ENCODE results near the gene ETHE1.
A peak's percentile ranks its signal among the peaks of the same experiment; 100 is the strongest.

Gene ETHE1

DNA sequence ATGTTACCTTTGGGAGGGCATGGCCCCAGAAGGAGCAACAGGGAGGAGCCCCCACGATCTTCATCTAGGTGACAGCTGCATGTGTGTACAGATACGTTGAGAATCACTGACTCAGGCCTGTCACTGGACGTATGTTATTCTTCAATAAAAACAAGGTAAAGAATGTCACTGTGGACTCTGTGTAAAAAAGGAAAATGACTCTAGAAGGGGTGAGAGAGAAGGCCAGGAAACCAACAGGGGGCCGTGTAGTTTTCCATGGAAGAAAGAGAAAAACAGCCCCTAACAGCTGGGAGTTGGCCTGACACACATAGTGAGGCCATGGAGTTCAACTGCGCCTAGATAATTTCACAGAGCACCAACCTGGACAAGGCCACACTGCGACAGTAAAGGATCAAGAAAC is 59.7 kb downstream of the ETHE1 start:
- no peak for DNase-seq (ENCODE audit: insufficient read length, low spot score)
- no peak for FAIRE-seq

DNA sequence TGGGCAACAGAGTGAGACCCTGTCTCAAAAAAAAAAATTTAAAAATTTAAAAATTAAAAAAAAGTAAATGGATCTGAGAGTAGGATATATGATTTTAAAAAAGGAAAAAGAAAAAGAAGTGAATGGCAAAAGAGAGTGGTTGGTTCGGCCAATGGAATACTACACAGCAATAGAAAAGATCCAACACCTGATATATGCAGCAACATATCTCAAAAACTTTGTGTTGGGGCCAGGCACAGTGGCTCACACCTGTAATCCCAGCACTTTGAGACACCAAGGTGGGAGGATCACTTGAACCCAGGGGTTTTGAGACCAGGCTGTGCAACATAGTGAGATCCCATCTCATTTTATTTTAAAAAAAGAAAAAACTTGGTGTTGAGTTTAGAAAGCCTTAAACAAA is 60.2 kb downstream of the ETHE1 start:
- no peak for FAIRE-seq
- no peak for DNase-seq (ENCODE audit: insufficient read length, low spot score)

DNA sequence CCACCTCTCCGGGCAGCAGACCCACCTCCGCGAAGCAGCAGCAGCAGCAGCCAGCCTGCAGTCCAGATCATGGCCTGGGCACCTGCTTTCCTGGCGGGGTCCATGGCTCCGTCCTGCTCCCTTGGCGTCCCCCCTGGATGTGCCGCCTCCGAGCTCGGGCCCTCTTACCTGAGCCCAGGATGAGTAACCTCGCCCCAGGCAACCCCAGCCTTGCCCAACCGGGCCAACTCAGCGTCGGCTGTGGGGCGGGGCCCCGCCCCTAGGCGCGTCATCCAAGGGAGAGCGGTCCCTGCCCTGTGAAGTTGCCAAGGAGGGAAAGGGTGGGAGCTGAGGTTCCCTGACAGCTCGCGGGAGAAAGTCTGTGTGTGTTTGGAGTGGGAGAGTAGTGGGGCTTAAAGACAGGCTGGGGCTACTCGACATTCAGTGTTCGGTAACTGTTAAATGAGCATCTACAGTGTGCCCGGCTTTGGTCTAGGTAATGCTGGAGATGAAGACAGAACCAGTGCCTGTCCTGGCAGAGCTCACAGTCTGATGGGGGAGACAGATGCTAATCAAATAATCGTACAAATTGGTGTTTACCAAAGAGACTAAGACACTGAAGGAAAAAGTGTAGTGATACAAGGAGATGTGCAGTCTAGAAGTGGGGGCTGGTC is 61.4 kb downstream of the ETHE1 start, which contains the start of gene LYPD3:
Gene LYPD3, minus strand, starts transcription at position 141 of the 653 bp plus-strand sequence. Its CDS starts 37 bp downstream, at position 104.
- no peak for FAIRE-seq
- no peak for DNase-seq (ENCODE audit: insufficient read length, low spot score)

DNA sequence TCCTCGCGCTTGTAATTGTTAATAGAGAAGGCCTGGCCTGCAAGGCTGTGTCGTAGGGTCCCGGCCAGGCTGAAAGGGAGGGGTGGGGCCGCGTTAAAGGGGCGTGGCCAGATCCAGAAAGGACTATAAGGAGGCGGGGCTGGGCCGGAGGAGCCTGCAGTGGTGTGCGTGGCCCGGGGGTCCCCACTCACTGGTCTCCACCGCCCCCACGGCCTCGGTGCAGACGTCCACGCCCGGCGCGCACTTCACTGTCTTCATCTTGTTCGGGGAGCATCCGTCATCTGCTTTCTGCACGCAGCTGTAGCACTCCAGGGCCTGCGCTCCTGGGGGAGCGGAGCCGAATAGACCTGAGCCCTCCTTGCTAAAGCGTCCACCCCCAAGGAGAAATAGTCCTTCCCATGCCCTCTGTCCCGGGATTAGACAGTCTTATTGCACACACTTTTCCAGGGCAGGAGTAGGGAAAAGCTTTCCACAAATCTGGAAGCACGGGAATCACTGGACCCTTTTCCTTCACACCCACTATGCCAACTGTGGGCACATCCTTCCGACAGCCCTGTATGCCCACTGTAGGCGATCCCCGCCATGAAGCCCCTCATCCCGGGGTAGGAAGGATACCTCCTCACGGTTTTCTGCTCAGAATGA is 62.7 kb downstream of the ETHE1 start:
- FAIRE-seq, result no peak
- DNase-seq (ENCODE audit: insufficient read length, low spot score), result peak; percentile 57

DNA sequence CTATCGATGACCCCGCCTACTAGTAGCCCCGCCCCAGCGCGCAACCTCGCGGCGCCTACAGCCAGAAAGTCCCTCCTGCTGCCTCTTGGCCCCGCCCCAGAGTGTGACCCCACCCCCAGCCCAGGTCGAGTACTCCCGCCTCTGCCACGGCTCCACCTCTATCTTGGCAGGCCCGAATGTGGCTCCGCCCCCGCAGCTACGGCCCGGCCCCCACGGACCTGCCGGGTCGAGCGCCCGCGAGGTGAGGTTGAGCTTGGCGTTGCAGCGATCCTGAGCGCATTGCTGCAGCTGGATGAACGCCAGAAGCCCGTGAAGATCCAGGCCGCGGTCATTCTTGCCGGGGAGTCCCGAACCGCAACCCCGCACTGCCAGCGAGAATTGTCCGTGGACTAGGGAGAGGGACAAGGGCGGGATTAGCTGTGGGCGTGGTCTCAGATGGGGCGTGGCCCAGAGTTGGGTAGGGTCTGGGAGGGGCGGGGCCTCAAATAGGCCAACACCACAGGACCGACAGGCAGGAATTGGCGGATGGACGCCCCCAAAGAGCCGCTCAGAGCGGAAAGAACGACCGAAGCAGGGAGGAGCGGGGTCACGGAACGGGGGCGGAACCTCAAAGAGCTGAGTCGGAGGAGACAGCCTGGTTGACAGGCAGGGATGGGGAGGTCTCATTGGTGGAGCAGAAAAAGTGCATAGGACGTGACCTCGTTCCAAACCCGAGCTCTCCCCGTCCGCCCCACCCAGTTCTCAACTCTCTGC is 63.4 kb downstream of the ETHE1 start:
- peak; percentile 94 for FAIRE-seq

DNA sequence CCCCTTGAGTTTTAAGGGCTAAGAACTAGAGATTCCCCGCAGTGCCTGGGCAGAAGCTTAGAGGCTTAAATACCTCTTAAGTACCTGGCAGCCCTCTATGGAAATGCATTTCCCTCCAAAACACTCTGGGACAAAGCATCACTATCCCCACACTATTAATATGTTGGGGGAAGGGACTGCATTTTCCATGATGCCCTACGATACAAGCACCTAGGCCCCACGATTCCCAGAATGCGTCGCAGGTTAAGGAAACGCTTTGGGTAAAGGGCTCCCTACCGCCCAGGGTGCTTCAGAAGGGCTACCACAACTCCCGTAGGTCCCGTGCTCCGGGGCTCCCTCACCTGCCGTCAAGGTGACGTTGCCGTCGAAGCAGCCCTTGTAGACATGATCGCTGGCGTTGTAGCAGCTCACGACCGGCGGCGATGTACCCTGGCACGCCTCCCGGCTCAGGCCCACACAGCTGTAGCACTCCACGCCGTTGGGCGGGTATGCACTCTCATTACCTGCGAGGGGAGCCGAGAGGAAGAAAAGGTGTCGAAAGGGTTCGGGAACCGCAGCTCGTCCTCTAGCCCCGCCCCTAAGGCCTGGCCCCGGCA is 64.1 kb downstream of the ETHE1 start:
- DNase-seq (ENCODE audit: insufficient read length, low spot score) (no peak), FAIRE-seq (no peak)

More for the DNA sequence above, 63.4 kb downstream of the ETHE1 start:
- DNase-seq (ENCODE audit: insufficient read length, low spot score), result peak; percentile 87

DNA sequence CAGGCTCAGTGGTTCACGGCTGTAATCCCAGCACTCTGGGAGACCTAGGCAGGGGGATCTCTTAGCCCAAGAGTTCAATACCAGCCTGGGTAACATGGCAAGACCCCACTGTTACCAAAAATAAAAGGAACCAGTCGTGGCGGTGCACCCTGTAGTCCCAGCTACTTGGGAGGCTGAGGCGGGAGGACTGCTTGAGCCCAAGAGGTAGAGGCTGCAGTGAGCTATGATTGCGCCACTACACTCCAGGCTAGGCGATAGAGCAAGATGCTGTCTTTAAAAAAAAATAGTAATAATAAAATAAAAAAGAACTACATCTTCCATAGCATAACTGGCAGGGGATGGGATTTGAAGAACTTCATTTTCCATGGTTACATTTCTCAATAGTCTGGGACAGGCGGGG is 64.6 kb downstream of the ETHE1 start:
- FAIRE-seq (no peak), DNase-seq (ENCODE audit: insufficient read length, low spot score) (no peak)

DNA sequence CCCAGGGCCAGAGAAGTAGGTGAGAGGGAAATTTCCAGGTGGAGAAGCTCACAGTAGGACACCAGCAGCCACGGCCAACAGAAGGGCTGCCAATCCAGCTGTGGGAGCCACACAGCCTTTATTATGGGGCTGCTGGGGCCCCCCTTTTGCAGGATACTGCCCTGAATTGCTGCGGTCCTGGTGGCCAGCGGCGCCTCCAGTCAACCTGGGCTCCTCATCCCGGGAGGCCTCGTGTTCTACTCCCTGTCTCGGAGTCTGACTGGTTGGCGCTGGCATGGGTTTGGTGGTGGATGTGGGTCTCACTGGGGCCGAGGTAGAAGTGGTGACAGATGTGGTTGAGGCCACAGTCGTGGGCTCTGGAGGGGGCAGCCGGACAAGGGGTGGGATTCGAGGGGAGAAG is 65.7 kb downstream of the ETHE1 start:
- FAIRE-seq (no peak), DNase-seq (ENCODE audit: insufficient read length, low spot score) (no peak)

DNA sequence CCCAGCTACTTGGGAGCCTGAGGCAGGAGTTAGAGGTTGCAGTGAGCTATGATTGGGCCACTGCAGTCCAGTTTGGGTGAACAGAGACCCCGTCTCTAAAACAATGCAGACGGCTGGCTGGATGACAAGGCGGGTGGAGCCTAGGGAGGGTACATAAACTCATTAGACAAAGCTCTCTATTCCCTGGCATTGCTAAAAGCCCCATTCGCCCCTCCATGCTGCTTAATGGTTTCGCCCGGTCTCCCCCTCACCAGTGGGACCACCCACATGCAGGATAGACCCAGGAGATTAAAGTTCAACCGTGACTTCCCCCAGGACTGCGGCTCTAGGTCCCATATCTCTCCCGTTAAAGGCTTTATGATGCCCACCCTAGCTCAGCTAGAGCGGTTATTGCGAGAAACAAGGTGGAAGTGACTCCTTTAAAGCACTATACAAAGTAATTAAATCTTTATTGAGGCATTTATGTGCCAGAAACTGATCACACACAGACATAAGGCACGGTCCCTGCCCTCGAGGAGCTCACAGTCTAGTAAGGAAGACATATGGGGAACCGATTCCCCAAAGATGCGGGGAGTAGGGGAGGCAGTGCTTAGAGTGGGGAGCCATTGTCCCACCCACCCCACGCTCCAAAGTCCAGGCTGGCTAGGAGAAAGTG is 66.5 kb downstream of the ETHE1 start:
- DNase-seq (ENCODE audit: insufficient read length, low spot score), result no peak
- no peak for FAIRE-seq

DNA sequence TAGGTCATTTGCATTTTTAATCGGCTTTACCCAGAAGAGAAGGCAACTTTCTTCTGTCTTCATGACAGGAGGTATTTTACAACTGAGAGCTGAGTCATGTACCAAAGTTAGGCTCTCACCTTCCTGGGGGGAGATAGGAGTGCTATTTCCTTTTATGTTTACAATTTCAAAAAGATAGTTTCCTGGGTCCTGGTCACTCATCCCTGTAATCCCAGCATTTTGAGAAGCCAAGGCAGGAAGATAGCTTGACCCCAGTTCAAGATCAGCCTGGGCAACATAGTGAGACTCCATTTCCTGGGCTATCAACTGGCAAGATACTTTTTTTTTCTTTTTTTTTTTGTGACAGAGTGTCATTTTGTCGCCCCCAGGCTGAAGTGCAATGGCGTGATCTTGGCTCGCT is 69.2 kb downstream of the ETHE1 start:
- DNase-seq (ENCODE audit: insufficient read length, low spot score), result no peak
- no peak for FAIRE-seq

All from GM19239 (cell line).